Karpas-422 (cell line): ENCODE data around the gene TBCK. TPM values are rescaled to one million over a fixed set of nuclear protein-coding genes. Genes with fewer than 3 reads are reported as not detected.

Experiments used
- DNase-seq: peaks from one replicate; pipeline ENCODE4 v3.0.0-alpha.2; 2015
- H2AFZ ChIP-seq: fragments of 200-600 bp; sonication (generic); 2 replicates; pipeline ENCODE4 v1.6.1; 2014; ENCODE audit warnings: antibody characterized with exemption, low read length, mixed read lengths
- H3K27ac ChIP-seq: fragments of 200-600 bp; sonication (generic); 2 replicates; pipeline ENCODE4 v1.5.1; 2014; ENCODE audit warnings: mild to moderate bottlenecking, low read length, moderate library complexity
- H3K27me3 ChIP-seq: fragments of 200-600 bp; sonication (generic); 2 replicates; pipeline ENCODE4 v1.6.1; 2014; ENCODE audit warnings: low read length, mixed read lengths
- H3K36me3 ChIP-seq: fragments of 200-600 bp; sonication (generic); 2 replicates; pipeline ENCODE4 v1.6.1; 2014; ENCODE audit warnings: low read length, mixed read lengths; ENCODE audit not compliant: insufficient read depth
- H3K4me1 ChIP-seq: fragments of 200-600 bp; sonication (generic); 2 replicates; pipeline ENCODE4 v1.6.1; 2014; ENCODE audit warnings: mild to moderate bottlenecking, low read length, mixed read lengths
- H3K4me2 ChIP-seq: fragments of 200-600 bp; sonication (generic); 2 replicates; pipeline ENCODE4 v1.6.1; 2014; ENCODE audit warnings: low read length, low read depth, mild to moderate bottlenecking; ENCODE audit not compliant: poor library complexity, severe bottlenecking
- H3K4me3 ChIP-seq: fragments of 200-600 bp; sonication (generic); 2 replicates; pipeline ENCODE4 v1.5.1; 2014; ENCODE audit warnings: mild to moderate bottlenecking, antibody characterized with exemption, low read length, mixed read lengths
- H3K79me2 ChIP-seq: fragments of 200-600 bp; sonication (generic); 2 replicates; pipeline ENCODE4 v1.6.1; 2014; ENCODE audit warnings: mild to moderate bottlenecking, low read length, mixed read lengths
- H3K9ac ChIP-seq: fragments of 200-600 bp; sonication (generic); 2 replicates; pipeline ENCODE4 v1.6.0; 2014; ENCODE audit warnings: low read length
- H3K9me2 ChIP-seq: fragments of 200-600 bp; sonication (generic), shearing (Covaris generic); replicated peaks from 2 replicates; pipeline ENCODE4 v1.6.0; 2014; ENCODE audit warnings: mild to moderate bottlenecking, low read length, moderate library complexity; ENCODE audit not compliant: insufficient read depth
- H3K9me3 ChIP-seq: fragments of 300-700, 200-600 bp; sonication (generic); 2 replicates; pipeline ENCODE4 v1.6.1; 2014; ENCODE audit warnings: low read length, mixed read lengths
- H4K20me1 ChIP-seq: fragments of 200-600 bp; sonication (generic); 2 replicates; pipeline ENCODE4 v1.6.1; 2014; ENCODE audit warnings: mild to moderate bottlenecking, antibody characterized with exemption, low read length, low read depth; ENCODE audit not compliant: insufficient read depth
- total RNA-seq: library from RNA; depleted of rRNA; stranded (reverse); fragments of >200 nt; shearing (Covaris generic); gene quantifications from 2 replicates; pipeline ENCODE4 v1.2.3, GENCODE V29; 2014; ENCODE audit warnings: low replicate concordance

The TBCK gene
- total RNA-seq, 1 experiment from 2014 or later: 86.1 TPM

GRCh38 chr4:106347167-106347566 is 31.2 kb upstream of the TBCK start:
- Histone ChIP-seq H3K27ac (no peak overlapping the region), H3K9me2 (no peaks in the 10 kb centered on the region), H3K4me1 (no peaks in the 10 kb centered on the region), H3K27me3 (no peaks in the 10 kb centered on the region), H3K9ac (no peak overlapping the region), H3K9me3 (no peaks in the 10 kb centered on the region), H3K4me2 (no peak overlapping the region), H3K36me3 (peaks cover 44% of the 10 kb centered on the region), H3K4me3 (no peak overlapping the region), H3K79me2 (peaks cover 31% of the 10 kb centered on the region), H2AFZ (no peak overlapping the region), H4K20me1 (peaks cover 11% of the 10 kb centered on the region; the same call in 1 of the 2 replicates)
- no peak for DNase-seq

GRCh38 chr4:106344647-106344970 is 28.6 kb upstream of the TBCK start:
- no peak overlapping the region for H3K27ac ChIP-seq
- H3K79me2 ChIP-seq: peaks cover 57% of the 10 kb centered on the region
- H2AFZ ChIP-seq: no peak overlapping the region
- no peak for DNase-seq
- H3K4me1 ChIP-seq: no peaks in the 10 kb centered on the region
- no peaks in the 10 kb centered on the region for H3K27me3 ChIP-seq
- H3K9ac ChIP-seq: no peak overlapping the region
- H3K9me2 ChIP-seq: no peaks in the 10 kb centered on the region
- H3K9me3 ChIP-seq: no peaks in the 10 kb centered on the region
- peaks cover 64% of the 10 kb centered on the region for H3K36me3 ChIP-seq
- peaks cover 11% of the 10 kb centered on the region; the same call in 1 of the 2 replicates for H4K20me1 ChIP-seq
- no peak overlapping the region for H3K4me3 ChIP-seq
- H3K4me2 ChIP-seq: no peak overlapping the region

GRCh38 chr4:106343865-106344646 is 28.0 kb upstream of the TBCK start:
- H3K9me2 ChIP-seq: no peaks in the 10 kb centered on the region
- H3K27ac ChIP-seq: no peak overlapping the region
- no peaks in the 10 kb centered on the region for H3K27me3 ChIP-seq
- H3K9ac ChIP-seq: no peak overlapping the region
- H3K4me2 ChIP-seq: no peak overlapping the region
- H4K20me1 ChIP-seq: peaks cover 11% of the 10 kb centered on the region; the same call in 1 of the 2 replicates
- peaks cover 63% of the 10 kb centered on the region for H3K36me3 ChIP-seq
- DNase-seq: no peak
- H3K4me3 ChIP-seq: no peak overlapping the region
- H3K9me3 ChIP-seq: no peaks in the 10 kb centered on the region
- no peaks in the 10 kb centered on the region for H3K4me1 ChIP-seq
- no peak overlapping the region for H2AFZ ChIP-seq
- H3K79me2 ChIP-seq: peaks cover 62% of the 10 kb centered on the region

- no peak overlapping the region for H3K4me3 ChIP-seq
- no peak overlapping the region for H2AFZ ChIP-seq
- H3K36me3 ChIP-seq: peaks cover 69% of the 10 kb centered on the region
- no peak overlapping the region for H3K9ac ChIP-seq
- peaks cover 89% of the 10 kb centered on the region for H3K79me2 ChIP-seq
- peaks cover 13% of the 10 kb centered on the region for H3K4me1 ChIP-seq
- H3K9me2 ChIP-seq: no peaks in the 10 kb centered on the region
- no peaks in the 10 kb centered on the region for H3K9me3 ChIP-seq
- H3K4me2 ChIP-seq: no peak overlapping the region
- H4K20me1 ChIP-seq: peaks cover 7% of the 10 kb centered on the region; the same call in 1 of the 2 replicates
- no peaks in the 10 kb centered on the region for H3K27me3 ChIP-seq
- H3K27ac ChIP-seq: no peak overlapping the region
- no peak for DNase-seq
Observed at GRCh38 chr4:106340774-106341173, 24.8 kb upstream of the TBCK start.

GRCh38 chr4:106339431-106339830 is 23.4 kb upstream of the TBCK start:
- Histone ChIP-seq H3K9ac (no peak overlapping the region), H4K20me1 (peaks cover 7% of the 10 kb centered on the region; the same call in 1 of the 2 replicates), H2AFZ (no peak overlapping the region), H3K4me1 (peaks cover 13% of the 10 kb centered on the region), H3K27me3 (no peaks in the 10 kb centered on the region), H3K9me2 (no peaks in the 10 kb centered on the region), H3K27ac (no peak overlapping the region), H3K4me2 (no peak overlapping the region), H3K9me3 (no peaks in the 10 kb centered on the region), H3K79me2 (peaks cover 86% of the 10 kb centered on the region), H3K36me3 (peaks cover 78% of the 10 kb centered on the region), H3K4me3 (no peak overlapping the region)
- DNase-seq: no peak

GRCh38 chr4:106338671-106339070 is 22.7 kb upstream of the TBCK start:
- peaks cover 86% of the 10 kb centered on the region for H3K36me3 ChIP-seq

GRCh38 chr4:106337916-106338315 is 21.9 kb upstream of the TBCK start:
- Histone ChIP-seq H3K27me3 (no peaks in the 10 kb centered on the region), H2AFZ (no peak overlapping the region), H3K4me1 (peaks cover 13% of the 10 kb centered on the region), H4K20me1 (peaks cover 1% of the 10 kb centered on the region; the same call in 1 of the 2 replicates), H3K36me3 (peaks cover 90% of the 10 kb centered on the region), H3K79me2 (peaks cover 82% of the 10 kb centered on the region), H3K27ac (no peak overlapping the region), H3K4me3 (no peak overlapping the region), H3K4me2 (no peak overlapping the region), H3K9me2 (no peaks in the 10 kb centered on the region), H3K9ac (no peak overlapping the region), H3K9me3 (no peaks in the 10 kb centered on the region)
- DNase-seq: no peak

More at GRCh38 chr4:106338671-106339070, 22.7 kb upstream of the TBCK start:
- H3K9me3 ChIP-seq: no peaks in the 10 kb centered on the region
- H3K4me3 ChIP-seq: no peak overlapping the region
- no peak overlapping the region for H3K4me2 ChIP-seq
- no peak overlapping the region for H3K27ac ChIP-seq
- H3K9ac ChIP-seq: no peak overlapping the region
- no peak overlapping the region for H2AFZ ChIP-seq
- peaks cover 85% of the 10 kb centered on the region for H3K79me2 ChIP-seq
- H3K9me2 ChIP-seq: no peaks in the 10 kb centered on the region
- H4K20me1 ChIP-seq: peaks cover 7% of the 10 kb centered on the region; the same call in 1 of the 2 replicates
- no peak for DNase-seq
- H3K4me1 ChIP-seq: peaks cover 13% of the 10 kb centered on the region
- no peaks in the 10 kb centered on the region for H3K27me3 ChIP-seq

GRCh38 chr4:106336618-106337017 is 20.6 kb upstream of the TBCK start:
- Histone ChIP-seq H3K4me1 (peaks cover 13% of the 10 kb centered on the region), H3K9me2 (no peaks in the 10 kb centered on the region), H3K4me3 (no peak overlapping the region), H3K36me3 (peaks cover 85% of the 10 kb centered on the region), H3K9me3 (no peaks in the 10 kb centered on the region), H3K4me2 (no peak overlapping the region), H3K27ac (no peak overlapping the region), H3K27me3 (no peaks in the 10 kb centered on the region), H3K9ac (no peak overlapping the region), H4K20me1 (no peaks in the 10 kb centered on the region), H2AFZ (no peak overlapping the region), H3K79me2 (peaks cover 74% of the 10 kb centered on the region)
- DNase-seq: no peak
